ENCODE measurements around the gene U2AF2.

Gene U2AF2

GRCh38 chr19:55720801-55721200, 66.0 kb downstream of the U2AF2 start:
- H3K27me3 ChIP-seq (ENCODE audit: control insufficient read depth in 1 of 2, insufficient read depth in 2 of 2, low read length in 2 of 2) = peaks cover 15 to 26% of the 10 kb centered on the region in 2 donors
- peaks cover 5 to 7% of the 10 kb centered on the region in 2 donors for H3K9me3 ChIP-seq (ENCODE audit: control insufficient read depth in 2 of 2, low read length in 2 of 2)
- no peak overlapping the region for H3K9ac ChIP-seq (ENCODE audit: low read length in 2 of 2)
- H3K27ac ChIP-seq (ENCODE audit: low read length) = no peak overlapping the region
- H3K4me1 ChIP-seq (ENCODE audit: control insufficient read depth, insufficient read depth, low read length) = no peaks in the 10 kb centered on the region
- no peak overlapping the region for H3K4me3 ChIP-seq (ENCODE audit: low read length in 2 of 2)
- no peaks in the 10 kb centered on the region for H3K36me3 ChIP-seq (ENCODE audit: control insufficient read depth in 2 of 2, insufficient read depth in 2 of 2, low read length in 2 of 2)

- Histone ChIP-seq H3K27ac (ENCODE audit: low read length) (no peak overlapping the region), H3K27me3 (ENCODE audit: control insufficient read depth in 1 of 2, insufficient read depth in 2 of 2, low read length in 2 of 2) (peaks cover 8 to 13% of the 10 kb centered on the region in 2 donors), H3K4me1 (ENCODE audit: control insufficient read depth, insufficient read depth, low read length) (no peaks in the 10 kb centered on the region), H3K9ac (ENCODE audit: low read length in 2 of 2) (no peak overlapping the region), H3K36me3 (ENCODE audit: control insufficient read depth in 2 of 2, insufficient read depth in 2 of 2, low read length in 2 of 2) (no peaks in the 10 kb centered on the region), H3K4me3 (ENCODE audit: low read length in 2 of 2) (no peak overlapping the region), H3K9me3 (ENCODE audit: control insufficient read depth in 2 of 2, low read length in 2 of 2) (peaks cover 5 to 7% of the 10 kb centered on the region in 2 donors)
These were observed 68.7 kb downstream of the U2AF2 start for GRCh38 chr19:55723491-55723890.
